H1 (cell line): Measurements from ENCODE around the gene FAAH. TPM values are rescaled to one million over a fixed set of nuclear protein-coding genes. Genes with fewer than 3 reads are reported as not detected.

Source experiments
- CTCF ChIA-PET: fragments of 300-600 bp; sonication (Branson Sonifier 250); formaldehyde crosslinking; loops from one replicate; lab custom pipeline; 2021; ENCODE audit not compliant: partially characterized antibody; lab: Charles Lee
- POLR2A ChIA-PET: fragments of 300-600 bp; sonication (Branson Sonifier 250); formaldehyde crosslinking; loops from one replicate; lab custom pipeline; 2021; ENCODE audit warnings: inconsistent platforms; ENCODE audit not compliant: partially characterized antibody; lab: Charles Lee
- DNase-seq, 2 experiments: peaks; one replicate each; pipeline versions ENCODE4 v3.0.0 to v3.0.0-alpha.2; 2010 to 2022; ENCODE audit warnings: low spot score in 2 of 2, low read depth in 1 of 2, mixed read lengths in 1 of 2
- FAIRE-seq: peaks from 2 replicates; lab custom pipeline; 2011; peaks lifted over from hg19 to GRCh38; lab: Jason Lieb, UNC
- H2AFZ ChIP-seq: 2 replicates; pipeline ENCODE4 v1.8.1; 2012; ENCODE audit warnings: low read length, inconsistent platforms
- H2AK5ac ChIP-seq: 2 replicates; pipeline ENCODE4 v1.6.1; 2013; ENCODE audit warnings: low read depth, low read length
- H2BK120ac ChIP-seq: replicated peaks from 2 replicates; pipeline ENCODE3; 2013; ENCODE audit warnings: low read depth, low read length, inconsistent platforms
- H2BK12ac ChIP-seq: 2 replicates; pipeline ENCODE4 v1.6.1; 2013; ENCODE audit warnings: low read depth, low read length
- H2BK15ac ChIP-seq: 2 replicates; pipeline ENCODE4 v1.6.1; 2013; ENCODE audit warnings: low read length
- H2BK20ac ChIP-seq: 2 replicates; pipeline ENCODE4 v1.6.1; 2013; ENCODE audit warnings: low read length
- H2BK5ac ChIP-seq: 2 replicates; pipeline ENCODE4 v1.6.1; 2013; ENCODE audit warnings: low read depth, low read length
- H3K14ac ChIP-seq: 2 replicates; pipeline ENCODE4 v1.6.1; 2013; ENCODE audit warnings: inconsistent platforms; ENCODE audit not compliant: insufficient read length
- H3K18ac ChIP-seq: 2 replicates; pipeline ENCODE4 v1.6.1; 2013; ENCODE audit warnings: low read length; ENCODE audit errors: extremely low read depth
- H3K23ac ChIP-seq: 2 replicates; pipeline ENCODE4 v1.6.1; 2013; ENCODE audit warnings: inconsistent platforms; ENCODE audit not compliant: insufficient read length
- H3K23me2 ChIP-seq: 2 replicates; pipeline ENCODE4 v1.6.1; 2013; ENCODE audit warnings: low read depth, low read length
- H3K27ac ChIP-seq: 2 replicates; pipeline ENCODE4 v1.6.1; 2011; ENCODE audit warnings: low read depth, low read length, inconsistent platforms
- H3K27me3 ChIP-seq, 4 experiments: replicated peaks in 1 of 4; 1 replicate in 1 of 4; 2 replicates in 3 of 4; pipeline versions ENCODE4 v1.6.1 to v1.8.1; 2011 to 2013; ENCODE audit warnings: low read length in 3 of 4, mild to moderate bottlenecking in 3 of 4, inconsistent platforms in 2 of 4, mixed read lengths in 2 of 4, moderate library complexity in 1 of 4; ENCODE audit not compliant: control insufficient read depth in 3 of 4, insufficient read depth in 3 of 4; ENCODE audit errors: extremely low read depth in 1 of 4
- H3K36me3 ChIP-seq, 4 experiments: 2 replicates each; pipeline versions ENCODE4 v1.6.1 to v1.8.1; 2011 to 2013; ENCODE audit warnings: mild to moderate bottlenecking in 4 of 4, low read length in 3 of 4, moderate library complexity in 2 of 4, control low read depth in 1 of 4, inconsistent platforms in 1 of 4; ENCODE audit not compliant: insufficient read depth in 4 of 4, control insufficient read depth in 2 of 4
- H3K4ac ChIP-seq: replicated peaks from 2 replicates; pipeline ENCODE3; 2013; ENCODE audit warnings: low read length, low read depth, mixed read lengths, inconsistent platforms; ENCODE audit not compliant: insufficient read length
- H3K4me1 ChIP-seq, 4 experiments: replicated peaks in 1 of 4; 1 replicate in 1 of 4; 2 replicates in 3 of 4; pipeline versions ENCODE4 v1.6.1 to v1.8.1; 2011 to 2013; ENCODE audit warnings: low read length in 3 of 4, inconsistent platforms in 2 of 4, mixed read lengths in 1 of 4; ENCODE audit not compliant: insufficient read depth in 4 of 4, control insufficient read depth in 3 of 4
- H3K4me2 ChIP-seq, 2 experiments: 2 replicates each; pipeline versions ENCODE4 v1.6.1 to v1.8.1; 2011 to 2013; ENCODE audit warnings: low read depth in 2 of 2, low read length in 2 of 2, control low read depth in 1 of 2, inconsistent platforms in 1 of 2, mild to moderate bottlenecking in 1 of 2; ENCODE audit not compliant: insufficient read depth in 1 of 2
- H3K4me3 ChIP-seq, 4 experiments: fragments of 200-600, 300-600 bp in 1 of 4; sonication (generic), shearing (Covaris generic), sonication (Bioruptor Twin) in 1 of 4; 2 replicates each; pipeline versions ENCODE4 v1.5.1 to v1.8.1; 2011 to 2016; ENCODE audit warnings: low read length in 4 of 4, low read depth in 3 of 4, control low read depth in 2 of 4, inconsistent platforms in 2 of 4, mild to moderate bottlenecking in 2 of 4, mixed read lengths in 1 of 4, moderate library complexity in 1 of 4; ENCODE audit not compliant: insufficient read depth in 2 of 4; ENCODE audit errors: extremely low read depth in 1 of 4
- H3K56ac ChIP-seq: replicated peaks from 2 replicates; pipeline ENCODE3; 2013; ENCODE audit warnings: low read depth, mild to moderate bottlenecking, mixed read lengths, low read length, inconsistent platforms; ENCODE audit not compliant: insufficient read length
- H3K79me1 ChIP-seq: 2 replicates; pipeline ENCODE4 v1.6.1; 2013; ENCODE audit warnings: low read depth, low read length, control low read depth
- H3K79me2 ChIP-seq, 2 experiments: 2 replicates each; pipeline versions ENCODE4 v1.6.1 to v1.8.1; 2012 to 2013; ENCODE audit warnings: low read length in 2 of 2, mild to moderate bottlenecking in 2 of 2, inconsistent platforms in 1 of 2; ENCODE audit not compliant: insufficient read depth in 2 of 2, control insufficient read depth in 1 of 2
- H3K9ac ChIP-seq, 4 experiments: replicated peaks in 1 of 4; 1 replicate in 1 of 4; 2 replicates in 3 of 4; pipeline versions ENCODE4 v1.6.1 to v1.8.1; 2011 to 2013; ENCODE audit warnings: low read depth in 3 of 4, low read length in 3 of 4, control low read depth in 2 of 4, mild to moderate bottlenecking in 2 of 4, moderate library complexity in 2 of 4, inconsistent platforms in 1 of 4; ENCODE audit errors: extremely low read depth in 1 of 4
- H3K9me3 ChIP-seq, 2 experiments: 2 replicates each; pipeline versions ENCODE4 v1.6.1 to v1.8.1; 2012 to 2013; ENCODE audit warnings: mild to moderate bottlenecking in 2 of 2, moderate library complexity in 2 of 2, control low read depth in 1 of 2, inconsistent platforms in 1 of 2, low read depth in 1 of 2, low read length in 1 of 2, mixed read lengths in 1 of 2; ENCODE audit not compliant: insufficient read depth in 2 of 2
- H4K20me1 ChIP-seq, 2 experiments: replicated peaks in 1 of 2; 2 replicates each; pipeline versions ENCODE3 to v1.8.1; 2011 to 2013; ENCODE audit warnings: inconsistent platforms in 2 of 2, low read length in 2 of 2, mild to moderate bottlenecking in 1 of 2; ENCODE audit not compliant: insufficient read depth in 2 of 2, control insufficient read depth in 1 of 2
- H4K5ac ChIP-seq: 2 replicates; pipeline ENCODE4 v1.6.1; 2013; ENCODE audit warnings: low read length, low read depth, mixed read lengths, inconsistent platforms; ENCODE audit not compliant: insufficient read length
- H4K8ac ChIP-seq: 2 replicates; pipeline ENCODE4 v1.8.0; 2013; ENCODE audit warnings: mild to moderate bottlenecking, moderate library complexity, low read length, inconsistent platforms; ENCODE audit not compliant: insufficient read depth; ENCODE audit errors: extremely low read depth
- H4K91ac ChIP-seq: replicated peaks from 2 replicates; pipeline ENCODE3; 2013; ENCODE audit warnings: low read length, mixed read lengths, inconsistent platforms; ENCODE audit not compliant: insufficient read length
- CTCF ChIP-seq, 3 experiments: IDR thresholded peaks; 1 replicate in 2 of 3; 2 replicates in 1 of 3; pipeline versions ENCODE4 v1.5.1 to v1.6.1; 2011; ENCODE audit warnings: low read length in 3 of 3, mild to moderate bottlenecking in 3 of 3, inconsistent platforms in 2 of 3, low read depth in 1 of 3, moderate library complexity in 1 of 3; ENCODE audit not compliant: insufficient read depth in 1 of 3; ENCODE audit errors: control extremely low read depth in 1 of 3
- USF2 ChIP-seq: IDR thresholded peaks from 2 replicates; pipeline ENCODE4 v1.6.1; 2011; ENCODE audit warnings: low read length, improper control_type of control experiment
- WGBS, 2 experiments: shearing (Covaris generic) in 1 of 2; methylation state at CpG; one replicate each; pipeline versions ENCODE4 v1.1.6 to v1.1.7; 2013 to 2015; ENCODE audit warnings: low lambda C conversion rate in 2 of 2, mixed read lengths in 2 of 2, inconsistent platforms in 1 of 2, low coverage in 1 of 2, missing lambda C conversion rate in 1 of 2; ENCODE audit not compliant: insufficient replicate concordance in 2 of 2, insufficient coverage in 1 of 2, insufficient read length in 1 of 2; ENCODE audit errors: extremely low coverage in 1 of 2, missing lambda C conversion rate in 1 of 2; 5-methylcytosine and 5-hydroxymethylcytosine counted together
- polyA plus RNA-seq, 7 experiments: library from polyadenylated mRNA; depleted of rRNA in 3 of 7; stranded (reverse) in 5 of 7; unstranded in 2 of 7; fragments of >200 nt in 5 of 7; fragments of 200-250 nt in 2 of 7; gene quantifications; 1 replicate in 5 of 7; 2 replicates in 1 of 7; 4 replicates in 1 of 7; pipeline versions ENCODE4 v1.2.1 to v1.2.3, GENCODE V29; 2011 to 2013; ENCODE audit warnings: missing spikeins in 2 of 7, mixed read lengths in 2 of 7
- total RNA-seq: library from RNA; stranded (reverse); fragmentation: NEBNext Ultra II Directional; extraction: Animal tissue kit (Norgen Biotek cat#: 25700); gene quantifications from 2 replicates; pipeline ENCODE4 v1.2.1, GENCODE V29; 2021

Gene FAAH
- total and polyA plus RNA-seq, 2 of the 8 experiments (the other 6 are each of a cell fraction or from before 2014, with no cell fraction given) = 41.2 to 47.3 TPM

GRCh38 chr1:46431695-46432094, 37.6 kb downstream of the FAAH start:
- Histone ChIP-seq H2BK20ac (no peak overlapping the region), H4K5ac (no peak overlapping the region), H3K79me1 (no peaks in the 10 kb centered on the region), H2BK12ac (no peak overlapping the region), H2AK5ac (no peak overlapping the region), H4K20me1 (no peaks in the 10 kb centered on the region), H3K4me1 (peaks cover 0 to 7% (median 2%) of the 10 kb centered on the region in 4 experiments; a peak in 3 of 7 replicates), H2BK15ac (no peak overlapping the region), H3K14ac (no peak overlapping the region), H3K23ac (no peak overlapping the region), H3K79me2 (no peaks in the 10 kb centered on the region), H3K18ac (no peak overlapping the region), H3K4me3 (no peak overlapping the region), H2AFZ (no peak overlapping the region), H3K9me3 (no peaks in the 10 kb centered on the region), H3K36me3 (no peaks in the 10 kb centered on the region), H4K91ac (no peak overlapping the region), H3K56ac (no peak overlapping the region), H3K9ac (no peak overlapping the region), H3K4me2 (no peak overlapping the region), H4K8ac (peak overlapping the region; percentile 60; the same call in 1 of the 2 replicates), H3K27ac (no peak overlapping the region), H2BK5ac (no peak overlapping the region), H3K27me3 (no peaks in the 10 kb centered on the region; a peak in 2 of 7 replicates), H3K4ac (no peak overlapping the region), H3K23me2 (peaks cover 3% of the 10 kb centered on the region; the same call in 1 of the 2 replicates), H2BK120ac (no peak overlapping the region)
- WGBS, 2 experiments = 97% methylated on average over 6 of the region's 6 CpGs; no CpG with 5 or more reads in 1 of the 2 experiments
- ChIA-PET CTCF (interaction anchor here (1.1 to 27.2 kb wide), 9 partner anchors 10 to 102 kb away, joined by 3 to 513 read pairs (median 6); a partner anchor contains a TSS), POLR2A (interaction anchor here (3.3 to 9.9 kb wide), 2 partner anchors 10 to 11 kb away, joined by 13 to 80 read pairs; no protein-coding TSS in a partner anchor)
- DNase-seq (no peak), FAIRE-seq (no peak)
- TF ChIP-seq USF2 (no peak), CTCF (IDR thresholded peaks at IDR 0.05; ENCODE audit: control extremely low read depth in 1 of 3, insufficient read depth in 1 of 3, low read depth in 1 of 3, low read length in 3 of 3) (peak in 2 of 3 experiments; percentile 21 to 36; a peak in 2 of 4 replicates)
